Natural killer cell (primary cell): ENCODE results near the gene SLC10A3. TPM values are rescaled to one million over a fixed set of nuclear protein-coding genes. Genes with fewer than 3 reads are reported as not detected.
"Not testable (repeated sequence)": the region's sequence is repeated elsewhere in the genome, so short reads cannot be mapped to it uniquely, and the experiment has no call there.

Experiments used
- ATAC-seq, 3 donors: fragments of 150-1000 bp in 2 of 3; fragments of 200-7000 bp in 1 of 3; cut with Tn5 transposase; 1 replicate in 1 of 3; 2 replicates in 2 of 3; pipeline ENCODE4 v1.10.0; 2021; ENCODE audit warnings: mild to moderate bottlenecking in 2 of 3, moderate library complexity in 2 of 3
- DNase-seq, 2 donors: peaks; one replicate each; pipeline versions ENCODE4 v3.0.0 to v3.0.0-alpha.2; 2013 to 2021; ENCODE audit warnings: mixed read lengths in 1 of 2
- H3K27ac ChIP-seq: one replicate; pipeline ENCODE4 v1.5.1; 2013; ENCODE audit warnings: mild to moderate bottlenecking, low read length
- H3K27me3 ChIP-seq: one replicate; pipeline ENCODE4 v1.6.1; 2013; ENCODE audit warnings: low read length; ENCODE audit not compliant: control insufficient read depth, insufficient read depth
- H3K36me3 ChIP-seq: one replicate; pipeline ENCODE4 v1.6.1; 2013; ENCODE audit warnings: low read length; ENCODE audit not compliant: control insufficient read depth, insufficient read depth
- H3K4me1 ChIP-seq: one replicate; pipeline ENCODE4 v1.6.1; 2013; ENCODE audit warnings: low read length; ENCODE audit not compliant: control insufficient read depth, insufficient read depth
- H3K4me3 ChIP-seq: one replicate; pipeline ENCODE4 v1.5.1; 2013; ENCODE audit warnings: low read length
- H3K9me3 ChIP-seq: one replicate; pipeline ENCODE4 v1.6.1; 2013; ENCODE audit warnings: low read length; ENCODE audit not compliant: control insufficient read depth, insufficient read depth
- H3K27ac Mint-ChIP-seq, 2 donors: one replicate each; pipeline ENCODE4 v1.8.0; 2022; ENCODE audit warnings: mild to moderate bottlenecking in 2 of 2, mixed read lengths in 2 of 2, moderate library complexity in 1 of 2
- H3K27me3 Mint-ChIP-seq, 2 donors: one replicate each; pipeline ENCODE4 v1.8.0; 2022; ENCODE audit warnings: low read depth in 2 of 2, mixed read lengths in 2 of 2
- H3K36me3 Mint-ChIP-seq: one replicate; pipeline ENCODE4 v1.8.0; 2022; ENCODE audit warnings: mixed read lengths
- H3K4me1 Mint-ChIP-seq, 2 donors: one replicate each; pipeline ENCODE4 v1.8.0; 2022; ENCODE audit warnings: mixed read lengths in 2 of 2
- H3K4me3 Mint-ChIP-seq: one replicate; pipeline ENCODE4 v1.8.0; 2022; ENCODE audit warnings: mild to moderate bottlenecking, moderate library complexity, mixed read lengths
- H3K9me3 Mint-ChIP-seq, 2 donors: one replicate each; pipeline ENCODE4 v1.8.0; 2022; ENCODE audit warnings: mixed read lengths in 2 of 2
- WGBS: methylation state at CpG from one replicate; pipeline ENCODE4 v1.1.7; 2013; ENCODE audit warnings: missing lambda C conversion rate; ENCODE audit not compliant: insufficient coverage; 5-methylcytosine and 5-hydroxymethylcytosine counted together
- intact Hi-C: fragments of 100-400 bp; cut with micrococcal nuclease; formaldehyde crosslinking; loops from one replicate; pipeline ENCODE4 v1.14.2; 2022
- total RNA-seq, 4 donors: library from RNA; stranded (reverse); fragments of 120-200 nt in 1 of 4; gene quantifications; one replicate each; pipeline versions ENCODE4 v1.2.3 to v1.2.4, GENCODE V29; 2013 to 2022
- TF ChIP-seq, protein P1 (sequence below): fragments of 200-600 bp; IDR thresholded peaks from one replicate; pipeline ENCODE4 v1.8.0; 2022; ENCODE audit warnings: antibody characterized with exemption

SLC10A3 gene
- total RNA-seq, 3 donors from 2014 or later (not counting 1 experiment from before 2014, with no cell fraction given) = 26.5 to 42.1 (median 31.8) TPM

DNA sequence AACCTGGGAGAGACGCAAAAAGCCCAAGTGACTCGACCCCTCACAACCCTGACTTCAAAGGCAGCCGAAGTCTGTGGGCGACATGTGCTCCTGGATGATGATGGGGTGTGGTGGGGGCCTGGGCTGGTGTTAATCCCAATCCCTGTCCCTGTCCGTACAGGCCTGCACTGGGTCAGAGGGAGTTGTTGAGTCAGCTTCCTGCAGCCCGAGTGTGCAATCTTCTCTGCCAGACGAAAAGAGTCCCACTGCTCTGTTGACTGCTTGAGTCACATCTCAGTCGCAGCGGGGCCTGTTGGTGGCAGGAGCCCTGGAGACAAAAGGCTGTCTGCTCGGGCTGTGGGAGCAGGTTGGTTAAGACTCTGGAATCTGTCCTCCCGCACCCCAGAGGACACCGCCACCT, 15.3 kb upstream of the SLC10A3 start:
- H3K36me3 ChIP-seq = peaks cover 3% of the 10 kb centered on the region
- no peaks in the 10 kb centered on the region for H3K9me3 ChIP-seq
- no peaks in the 10 kb centered on the region for H3K27me3 Mint-ChIP-seq
- no peaks in the 10 kb centered on the region for H3K27me3 ChIP-seq
- peaks cover 0 to 1% of the 10 kb centered on the region in 2 donors for H3K4me1 Mint-ChIP-seq
- H3K27ac Mint-ChIP-seq = no peak overlapping the region
- no peak overlapping the region for H3K27ac ChIP-seq
- intact Hi-C loops = no loop called here
- no peaks in the 10 kb centered on the region for H3K4me1 ChIP-seq
- DNase-seq (no peak), ATAC-seq (no peak)
- no peaks in the 10 kb centered on the region for H3K36me3 Mint-ChIP-seq
- 98% methylated on average over 8 of the region's 12 CpGs for WGBS
- TF ChIP-seq, protein P1, sequence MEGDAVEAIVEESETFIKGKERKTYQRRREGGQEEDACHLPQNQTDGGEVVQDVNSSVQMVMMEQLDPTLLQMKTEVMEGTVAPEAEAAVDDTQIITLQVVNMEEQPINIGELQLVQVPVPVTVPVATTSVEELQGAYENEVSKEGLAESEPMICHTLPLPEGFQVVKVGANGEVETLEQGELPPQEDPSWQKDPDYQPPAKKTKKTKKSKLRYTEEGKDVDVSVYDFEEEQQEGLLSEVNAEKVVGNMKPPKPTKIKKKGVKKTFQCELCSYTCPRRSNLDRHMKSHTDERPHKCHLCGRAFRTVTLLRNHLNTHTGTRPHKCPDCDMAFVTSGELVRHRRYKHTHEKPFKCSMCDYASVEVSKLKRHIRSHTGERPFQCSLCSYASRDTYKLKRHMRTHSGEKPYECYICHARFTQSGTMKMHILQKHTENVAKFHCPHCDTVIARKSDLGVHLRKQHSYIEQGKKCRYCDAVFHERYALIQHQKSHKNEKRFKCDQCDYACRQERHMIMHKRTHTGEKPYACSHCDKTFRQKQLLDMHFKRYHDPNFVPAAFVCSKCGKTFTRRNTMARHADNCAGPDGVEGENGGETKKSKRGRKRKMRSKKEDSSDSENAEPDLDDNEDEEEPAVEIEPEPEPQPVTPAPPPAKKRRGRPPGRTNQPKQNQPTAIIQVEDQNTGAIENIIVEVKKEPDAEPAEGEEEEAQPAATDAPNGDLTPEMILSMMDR = no peak
- no peak overlapping the region for H3K4me3 ChIP-seq
- H3K4me3 Mint-ChIP-seq = no peak overlapping the region
- no peaks in the 10 kb centered on the region for H3K9me3 Mint-ChIP-seq

DNA sequence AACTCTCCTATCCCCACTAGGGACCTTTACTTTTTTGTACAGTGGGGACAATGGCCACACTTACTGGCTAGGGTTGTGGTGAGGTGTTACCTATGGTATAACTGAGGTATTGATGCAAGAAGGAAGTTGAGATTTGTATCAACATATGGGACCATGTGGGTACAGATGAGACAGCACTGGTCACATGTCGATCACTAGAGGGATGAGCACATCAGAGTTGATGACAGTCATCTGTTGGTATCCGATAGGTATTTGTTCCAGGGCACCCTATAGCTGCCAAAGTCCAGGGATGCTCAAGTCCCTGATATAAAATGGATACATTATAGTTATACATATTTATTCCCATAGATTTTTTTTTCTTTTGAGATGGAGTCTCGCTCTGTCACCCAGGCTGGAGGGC, 12.6 kb upstream of the SLC10A3 start:
- H3K36me3 ChIP-seq = peaks cover 3% of the 10 kb centered on the region
- H3K9me3 Mint-ChIP-seq = no peaks in the 10 kb centered on the region
- no peaks in the 10 kb centered on the region for H3K4me1 ChIP-seq
- no peak overlapping the region for H3K27ac Mint-ChIP-seq
- no peaks in the 10 kb centered on the region for H3K36me3 Mint-ChIP-seq
- no peak overlapping the region for H3K27ac ChIP-seq
- TF ChIP-seq, protein P1 = no peak
- H3K27me3 Mint-ChIP-seq = no peaks in the 10 kb centered on the region
- intact Hi-C loops = no loop called here
- no peak for DNase-seq
- WGBS = 83% methylated on average over 3 of the region's 3 CpGs
- H3K27me3 ChIP-seq = no peaks in the 10 kb centered on the region
- no peak for ATAC-seq
- no peaks in the 10 kb centered on the region for H3K9me3 ChIP-seq
- no peak overlapping the region for H3K4me3 Mint-ChIP-seq
- H3K4me1 Mint-ChIP-seq = no peaks in the 10 kb centered on the region
- H3K4me3 ChIP-seq = no peak overlapping the region

DNA sequence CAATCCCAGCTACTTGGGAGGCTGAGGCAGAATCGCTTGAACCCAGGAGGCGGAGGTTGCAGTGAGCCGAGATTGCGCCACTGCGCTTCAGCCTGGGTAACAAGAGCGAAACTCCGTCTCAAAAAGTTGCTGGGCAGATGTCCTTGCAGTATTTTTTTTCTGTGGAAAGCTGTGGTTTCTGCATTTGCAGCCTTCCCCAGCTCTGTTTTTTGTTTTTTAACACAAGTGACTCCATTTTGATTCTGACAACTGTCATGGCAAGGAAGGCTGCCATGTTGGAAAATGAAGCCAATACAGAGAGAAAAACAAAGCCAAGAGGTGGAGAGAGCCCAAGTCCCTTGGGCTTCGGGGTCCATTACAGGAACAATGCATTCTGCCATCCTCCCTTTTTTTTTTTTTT, 11.7 kb upstream of the SLC10A3 start:
- H3K27me3 ChIP-seq = no peaks in the 10 kb centered on the region
- no peaks in the 10 kb centered on the region for H3K27me3 Mint-ChIP-seq
- H3K36me3 ChIP-seq = peaks cover 3% of the 10 kb centered on the region
- intact Hi-C loops = no loop called here
- no peaks in the 10 kb centered on the region for H3K9me3 ChIP-seq
- H3K27ac Mint-ChIP-seq = no peak overlapping the region
- H3K36me3 Mint-ChIP-seq = no peaks in the 10 kb centered on the region
- H3K4me1 Mint-ChIP-seq = no peaks in the 10 kb centered on the region
- DNase-seq (no peak), ATAC-seq (no peak)
- no peaks in the 10 kb centered on the region for H3K9me3 Mint-ChIP-seq
- H3K4me1 ChIP-seq = no peaks in the 10 kb centered on the region
- TF ChIP-seq, protein P1 = no peak
- H3K4me3 ChIP-seq = no peak overlapping the region
- no peak overlapping the region for H3K4me3 Mint-ChIP-seq
- H3K27ac ChIP-seq = no peak overlapping the region
- 96% methylated on average over 7 of the region's 8 CpGs for WGBS

DNA sequence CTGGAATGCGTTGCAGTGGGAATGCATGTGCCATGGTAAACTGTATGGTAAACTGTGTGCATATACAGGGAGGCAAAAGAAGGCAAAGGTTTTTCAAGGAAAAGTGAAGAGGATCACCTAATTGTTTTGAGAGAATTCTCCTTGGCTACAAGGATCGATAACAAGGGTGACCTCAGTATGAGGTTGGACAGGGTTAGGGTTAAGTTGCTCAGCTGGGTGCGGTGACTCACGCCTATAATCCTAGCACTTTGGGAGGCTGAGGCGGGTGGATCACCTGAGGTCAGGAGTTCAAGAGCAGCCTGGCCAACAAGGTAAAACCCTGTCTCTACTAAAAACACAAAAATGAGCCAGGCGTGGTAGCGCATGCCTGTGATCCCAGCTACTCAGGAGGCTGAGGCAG, 11.0 kb upstream of the SLC10A3 start:
- H3K27ac ChIP-seq, H3K27me3 ChIP-seq, H3K4me3 Mint-ChIP-seq, H3K36me3 ChIP-seq, ATAC-seq, H3K4me1 Mint-ChIP-seq, H3K9me3 Mint-ChIP-seq, H3K4me3 ChIP-seq, H3K4me1 ChIP-seq, intact Hi-C loops, H3K9me3 ChIP-seq, H3K36me3 Mint-ChIP-seq, DNase-seq, H3K27me3 Mint-ChIP-seq, H3K27ac Mint-ChIP-seq: not testable (repeated sequence)
- 98% methylated on average over 6 of the region's 7 CpGs for WGBS

DNA sequence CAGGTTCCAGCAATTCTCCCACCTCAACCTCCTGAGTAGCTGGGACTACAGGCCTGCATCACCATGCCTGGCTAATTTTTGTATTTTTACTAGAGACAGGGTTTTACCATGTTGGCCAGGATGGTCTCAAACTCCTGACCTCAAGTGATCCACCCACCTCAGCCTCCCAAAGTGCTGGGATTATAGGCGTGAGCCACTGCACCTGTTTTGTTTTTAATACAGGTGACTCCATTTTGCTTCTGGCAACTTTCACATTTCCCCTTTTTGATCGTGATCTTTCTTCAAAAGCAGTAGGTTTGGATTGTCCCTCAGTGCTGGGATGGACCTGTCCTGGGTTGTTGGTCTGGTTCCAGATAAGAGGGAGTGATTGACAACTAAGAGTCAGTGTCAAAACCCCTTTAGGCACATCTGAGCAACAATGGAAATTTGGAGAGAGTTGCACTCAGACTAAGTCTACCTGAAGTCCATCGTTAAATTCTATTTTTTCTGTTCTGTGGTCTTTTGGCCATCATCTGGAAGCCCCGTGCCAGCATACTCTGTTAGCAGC, 6.2 kb upstream of the SLC10A3 start:
- H3K27me3 Mint-ChIP-seq, H3K27ac Mint-ChIP-seq, H3K4me3 Mint-ChIP-seq, H3K27ac ChIP-seq, H3K9me3 ChIP-seq, ATAC-seq, intact Hi-C loops, H3K36me3 Mint-ChIP-seq, H3K27me3 ChIP-seq, H3K36me3 ChIP-seq, DNase-seq, H3K4me1 Mint-ChIP-seq, H3K4me1 ChIP-seq, H3K4me3 ChIP-seq, H3K9me3 Mint-ChIP-seq: not testable (repeated sequence)
- 89% methylated on average over 3 of the region's 4 CpGs for WGBS
